Smooth muscle cell of the pulmonary artery (primary cell): ENCODE results near the gene FIBP. TPM values are rescaled to one million over a fixed set of nuclear protein-coding genes. Genes with fewer than 3 reads are reported as not detected.

ENCODE experiments used
- total RNA-seq: library from RNA; depleted of rRNA; stranded (reverse); fragments of >200 nt; gene quantifications from 2 replicates; pipeline ENCODE4 v1.2.3, GENCODE V29; 2014

Gene FIBP
- total RNA-seq = 144 and 156 TPM in 2 replicates

DNA sequence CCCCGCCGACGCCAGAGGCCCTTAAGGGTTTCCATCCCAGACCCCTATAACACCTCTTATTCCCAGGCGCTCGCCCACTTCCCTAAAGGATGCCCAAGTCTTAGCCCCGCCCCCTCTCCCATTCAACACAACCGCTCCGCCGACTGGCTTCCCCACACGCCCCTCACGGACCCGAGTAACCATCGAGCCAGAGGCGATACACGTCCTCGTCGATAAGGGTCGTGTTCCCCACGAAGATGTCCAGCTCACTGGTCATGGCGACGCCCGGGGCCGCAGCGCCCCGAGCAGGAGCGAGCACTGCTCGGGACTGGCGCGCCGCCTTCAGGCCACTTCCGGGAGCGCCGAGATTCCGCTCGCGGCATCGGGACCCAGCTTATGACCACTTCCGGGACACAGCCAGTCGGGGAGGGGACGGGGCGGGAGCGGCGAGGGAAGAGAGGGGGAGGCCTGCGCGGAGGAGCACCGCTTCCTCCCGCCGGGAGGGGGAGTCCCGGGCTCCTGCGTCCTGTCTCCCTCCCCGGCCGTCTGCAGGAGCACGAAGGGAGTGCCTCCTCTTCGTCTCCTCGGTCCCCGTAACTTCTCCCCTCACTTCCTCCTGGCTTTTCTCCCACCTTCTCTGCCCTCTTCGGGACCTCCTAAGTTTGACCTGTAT, at the start of gene FIBP:
Gene FIBP (minus strand): TSS at position 309 of the 652 bp plus-strand sequence. CDS start 53 bp downstream, at position 256.

DNA sequence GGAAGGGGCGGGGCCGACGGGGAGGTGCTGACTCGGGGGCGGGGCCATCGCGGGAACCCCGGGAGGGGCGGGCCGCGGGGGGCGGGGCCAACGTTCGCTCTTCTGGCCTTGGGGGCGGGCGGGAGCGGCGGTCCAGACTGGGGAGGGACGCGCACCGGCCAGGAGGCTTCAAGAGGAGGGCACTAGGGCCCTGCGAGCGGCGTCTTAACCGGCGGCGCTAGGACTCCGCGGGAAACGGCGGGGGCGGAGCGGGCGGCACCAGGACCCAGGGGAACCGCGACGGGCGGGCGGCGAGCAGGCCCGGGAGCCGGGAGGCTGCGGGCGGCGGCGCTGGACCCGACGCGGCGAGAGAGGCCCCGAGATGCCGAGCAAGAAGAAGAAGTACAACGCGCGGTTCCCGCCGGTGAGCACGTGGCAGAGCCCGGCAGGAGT, 30.9 kb upstream of the FIBP start, which contains the start of gene DRAP1:
Gene DRAP1 (plus strand): TSS at position 286 of the 432 bp plus-strand sequence. CDS start 76 bp downstream, at position 362.

GRCh38 chr11:65918211-65919140, 30.2 kb upstream of the FIBP start, which contains the start of gene C11orf68:
TSS of gene C11orf68 (minus strand) at chr11:65919062. CDS start at chr11:65919031, 31 bp downstream.

DNA sequence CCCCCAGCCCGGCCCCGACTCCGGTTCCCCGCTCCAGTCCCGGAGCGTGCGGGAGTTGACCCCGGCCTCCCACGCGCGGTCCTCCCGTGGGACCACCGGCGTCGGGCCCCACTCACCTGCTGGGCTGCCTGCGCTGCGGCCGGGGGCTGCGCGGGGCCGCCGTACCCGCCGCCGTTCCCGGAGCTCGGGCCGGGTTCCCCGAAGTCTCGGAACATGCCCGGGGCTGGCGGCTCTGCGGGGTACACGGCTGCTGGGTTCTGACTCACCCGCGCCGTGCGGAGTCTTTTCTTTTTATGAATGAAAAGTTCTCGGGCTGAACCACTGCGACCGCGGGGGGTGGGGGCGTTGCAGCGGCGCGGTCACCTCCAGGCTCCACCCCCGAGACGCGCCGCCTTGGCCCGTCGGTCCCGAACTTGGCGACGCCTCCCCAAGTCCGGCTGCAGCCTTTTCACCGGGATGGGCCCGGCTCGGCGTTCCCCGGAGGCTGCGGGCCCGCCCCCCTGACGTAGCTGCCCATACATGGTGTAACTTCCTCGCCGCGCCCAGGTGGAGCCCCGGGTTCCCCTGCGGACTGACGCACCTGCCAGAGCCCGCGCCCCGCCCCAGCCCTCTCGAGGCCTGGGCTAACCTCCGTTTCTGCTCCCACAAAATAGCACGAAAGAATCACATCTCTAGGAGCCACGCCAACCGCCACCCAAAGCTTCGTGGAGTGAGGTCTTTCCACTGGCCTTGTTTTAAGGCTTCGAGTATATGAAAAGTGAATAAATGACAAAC, 12.0 kb upstream of the FIBP start, which contains the start of gene FOSL1:
Gene FOSL1 (minus strand): TSS at position 264 of the 774 bp plus-strand sequence. CDS start 49 bp downstream, at position 215.

DNA sequence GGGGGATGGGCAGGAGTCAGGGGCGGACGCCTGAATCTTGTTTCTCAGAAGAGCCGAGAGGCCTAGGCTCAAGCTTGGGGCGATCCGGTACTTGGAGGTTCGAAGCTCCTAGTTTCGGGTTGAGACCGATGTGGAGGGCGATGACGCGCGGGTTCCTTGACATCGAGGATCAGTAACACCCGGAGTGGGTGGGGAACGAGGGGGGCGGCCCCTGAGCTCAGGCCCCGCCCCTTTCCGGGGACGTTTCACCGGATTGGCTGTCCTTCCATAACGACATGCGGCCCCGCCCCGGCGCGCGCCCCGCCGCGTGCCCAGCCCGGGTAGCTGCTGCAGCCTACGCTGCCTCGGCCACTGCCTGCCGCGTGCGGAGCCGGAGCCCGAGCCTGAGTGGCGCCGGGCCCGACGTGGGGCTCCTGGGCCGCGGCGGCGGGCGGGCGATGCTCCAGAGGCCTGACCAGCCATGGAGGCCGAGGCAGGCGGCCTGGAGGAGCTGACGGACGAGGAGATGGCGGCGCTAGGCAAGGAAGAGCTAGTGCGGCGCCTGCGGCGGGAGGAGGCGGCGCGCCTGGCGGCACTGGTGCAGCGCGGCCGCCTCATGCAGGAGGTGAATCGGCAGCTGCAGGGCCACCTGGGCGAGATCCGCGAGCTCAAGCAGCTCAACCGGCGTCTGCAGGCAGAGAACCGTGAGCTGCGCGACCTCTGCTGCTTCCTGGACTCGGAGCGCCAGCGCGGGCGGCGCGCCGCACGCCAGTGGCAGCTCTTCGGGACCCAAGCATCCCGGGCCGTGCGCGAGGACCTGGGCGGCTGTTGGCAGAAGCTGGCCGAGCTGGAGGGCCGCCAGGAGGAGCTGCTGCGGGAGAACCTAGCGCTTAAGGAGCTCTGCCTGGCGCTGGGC, 2.3 kb upstream of the FIBP start, which contains the start of gene CCDC85B:
Gene CCDC85B (plus strand): TSS at position 350 of the 895 bp plus-strand sequence. CDS start 111 bp downstream, at position 461.

GRCh38 chr11:65879617-65880016, 8.7 kb downstream of the FIBP start, which contains the start of gene CTSW:
TSS of gene CTSW (plus strand) at chr11:65879837. CDS start at chr11:65879855, 18 bp downstream.

DNA sequence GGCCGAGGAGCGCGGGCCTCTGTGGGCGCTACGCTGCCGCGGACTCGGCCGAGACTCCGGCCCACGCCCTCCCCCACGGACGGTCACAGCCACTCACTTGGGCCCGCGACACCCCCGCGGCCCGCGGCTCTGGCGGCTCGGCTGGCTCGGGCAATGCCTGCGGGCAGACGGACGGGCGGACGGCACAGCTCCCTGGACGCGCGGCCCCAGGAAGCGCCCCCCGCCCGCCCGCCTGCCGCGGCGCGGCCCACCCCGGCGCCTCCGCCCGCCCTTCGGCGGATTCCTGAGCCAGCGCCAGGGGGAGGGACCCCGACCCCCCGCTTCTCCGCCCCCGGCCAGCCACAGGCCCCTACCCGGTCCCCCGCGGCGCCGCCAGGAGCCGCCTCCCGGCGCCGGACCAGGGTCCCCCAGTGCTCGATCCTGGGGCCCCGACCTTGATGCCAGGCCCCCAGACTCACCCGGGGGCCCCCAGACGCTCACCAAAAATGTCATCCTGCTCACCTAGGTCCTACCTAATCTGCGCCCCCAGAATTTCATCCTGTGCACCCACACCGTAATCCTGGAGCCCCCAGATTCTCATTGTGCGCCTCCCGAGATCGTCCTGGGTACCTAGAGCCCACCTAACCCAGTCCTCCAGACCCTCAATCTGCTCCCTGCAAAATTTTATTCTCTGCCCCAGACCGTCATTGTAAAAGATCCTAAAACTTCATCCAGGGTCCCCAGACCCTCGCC, 15.5 kb downstream of the FIBP start, which contains the start of gene EFEMP2:
Gene EFEMP2 (minus strand): TSS at position 215 of the 732 bp plus-strand sequence. CDS start 446 bp downstream, outside the sequence.

DNA sequence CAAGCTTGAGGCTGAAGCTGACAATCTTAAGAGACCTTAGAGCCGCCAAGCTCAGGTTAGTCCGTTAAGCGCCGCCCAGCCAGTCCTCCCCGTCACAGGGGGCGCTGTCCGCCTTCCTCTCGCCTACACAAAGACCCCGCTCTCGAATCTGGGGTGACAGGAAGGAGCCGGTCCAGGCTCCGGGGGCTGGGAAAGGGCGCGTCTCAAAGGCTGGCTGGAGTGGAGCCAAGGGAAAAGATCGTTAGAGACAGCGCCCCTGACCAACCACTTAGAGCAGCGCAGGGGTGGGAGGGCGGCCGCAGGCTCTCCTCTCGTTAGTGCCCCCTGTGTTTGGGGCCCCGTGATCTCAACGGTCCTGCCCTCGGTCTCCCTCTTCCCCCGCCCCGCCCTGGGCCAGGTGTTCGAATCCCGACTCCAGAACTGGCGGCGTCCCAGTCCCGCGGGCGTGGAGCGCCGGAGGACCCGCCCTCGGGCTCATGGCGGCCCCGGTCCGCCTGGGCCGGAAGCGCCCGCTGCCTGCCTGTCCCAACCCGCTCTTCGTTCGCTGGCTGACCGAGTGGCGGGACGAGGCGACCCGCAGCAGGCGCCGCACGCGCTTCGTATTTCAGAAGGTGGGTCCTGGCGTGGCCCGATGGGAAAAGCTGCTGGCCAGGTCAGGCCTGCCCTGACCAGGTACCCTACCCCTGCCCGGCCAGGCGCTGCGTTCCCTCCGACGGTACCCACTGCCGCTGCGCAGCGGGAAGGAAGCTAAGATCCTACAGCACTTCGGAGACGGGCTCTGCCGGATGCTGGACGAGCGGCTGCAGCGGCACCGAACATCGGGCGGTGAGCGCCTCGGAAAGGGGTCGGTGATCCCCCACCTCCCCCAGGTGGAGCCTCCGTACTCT, 27.8 kb downstream of the FIBP start, which contains the start of gene MUS81:
Gene MUS81 (plus strand): TSS at position 156 of the 887 bp plus-strand sequence. CDS start 321 bp downstream, at position 477.

GRCh38 chr11:65857853-65858680, 30.2 kb downstream of the FIBP start, which contains the start of gene CFL1:
TSS of gene CFL1 (minus strand) at chr11:65858180. CDS start at chr11:65858099, 81 bp downstream.

Other genes with a start within 250 kb of the FIBP start
- gene RELA, start 225.6 kb downstream of the FIBP start, total RNA-seq = 22.9 and 30.1 TPM in 2 replicates
- gene KAT5, start 176.2 kb downstream of the FIBP start, total RNA-seq = 37.6 and 42.1 TPM in 2 replicates
- gene RNASEH2C, start 167.7 kb downstream of the FIBP start, total RNA-seq = 17.4 and 20.1 TPM in 2 replicates
- gene AP5B1, start 107.5 kb downstream of the FIBP start, total RNA-seq = 7.6 and 12.5 TPM in 2 replicates
- gene OVOL1, start 101.4 kb downstream of the FIBP start, total RNA-seq = not detected in 2 replicates
- gene SNX32, start 54.5 kb downstream of the FIBP start, total RNA-seq = 1.3 and 4.0 TPM in 2 replicates
- 662 and 789 TPM in 2 replicates for gene CFL1, start 30.3 kb downstream of the FIBP start, total RNA-seq
- 35.4 and 52.0 TPM in 2 replicates for gene MUS81, start 28.0 kb downstream of the FIBP start, total RNA-seq
- gene EFEMP2, start 15.7 kb downstream of the FIBP start, total RNA-seq = 114 and 154 TPM in 2 replicates
- 0.07 TPM in 1 of 2 replicates, not detected in the other for gene CTSW, start 8.6 kb downstream of the FIBP start, total RNA-seq
- gene CCDC85B, start 2.2 kb upstream of the FIBP start, total RNA-seq = 50.8 and 53.9 TPM in 2 replicates
- gene FOSL1, start 11.9 kb upstream of the FIBP start, total RNA-seq = 9.8 and 26.0 TPM in 2 replicates
- gene C11orf68, start 30.6 kb upstream of the FIBP start, total RNA-seq = 28.4 and 31.1 TPM in 2 replicates
- 126 and 160 TPM in 2 replicates for gene DRAP1, start 31.0 kb upstream of the FIBP start, total RNA-seq
- gene TSGA10IP, start 57.0 kb upstream of the FIBP start, total RNA-seq = not detected in 2 replicates
- gene SART1, start 73.3 kb upstream of the FIBP start, total RNA-seq = 28.2 and 31.3 TPM in 2 replicates
- gene EIF1AD, start 113.7 kb upstream of the FIBP start, total RNA-seq = 33.9 and 42.4 TPM in 2 replicates
- gene BANF1, start 114.0 kb upstream of the FIBP start, total RNA-seq = 17.0 and 19.5 TPM in 2 replicates
- 2.9 and 6.1 TPM in 2 replicates for gene CST6, start 123.5 kb upstream of the FIBP start, total RNA-seq
- gene CATSPER1, start 138.0 kb upstream of the FIBP start, total RNA-seq = 0.20 TPM in 1 of 2 replicates, not detected in the other
- 0.13 and 0.59 TPM in 2 replicates for gene GAL3ST3, start 160.7 kb upstream of the FIBP start, total RNA-seq
- gene SF3B2, start 163.9 kb upstream of the FIBP start, total RNA-seq = 100 and 118 TPM in 2 replicates
- gene PACS1, start 181.8 kb upstream of the FIBP start, total RNA-seq = 47.6 and 75.8 TPM in 2 replicates